Neural cell (in vitro differentiated cells): ENCODE measurements around the gene MAIP1.

ENCODE experiments used
- CTCF ChIP-seq: fragments of 450-650 bp; IDR thresholded peaks from 2 replicates; pipeline ENCODE4 v1.5.1; 2014; ENCODE audit warnings: antibody characterized with exemption, mild to moderate bottlenecking, moderate library complexity; ENCODE audit not compliant: poor library complexity, severe bottlenecking
- EZH2 ChIP-seq: fragments of 200-600, 300-800 bp; shearing (Covaris generic), sonication (generic); IDR thresholded peaks from 2 replicates; pipeline ENCODE4 v1.6.1; 2014; ENCODE audit warnings: antibody characterized with exemption, low read length, borderline replicate concordance, mild to moderate bottlenecking; ENCODE audit not compliant: insufficient read depth, poor library complexity, severe bottlenecking
- MXI1 ChIP-seq: fragments of 450-650 bp; conservative IDR thresholded peaks from 2 replicates; pipeline ENCODE4 v1.6.1; 2014; ENCODE audit warnings: antibody characterized with exemption, mild to moderate bottlenecking; ENCODE audit not compliant: poor library complexity, severe bottlenecking
- POLR2AphosphoS5 ChIP-seq: IDR thresholded peaks from 2 replicates; pipeline ENCODE4 v1.6.1; 2012
- TAF1 ChIP-seq: IDR thresholded peaks from 2 replicates; pipeline ENCODE4 v1.6.1; 2012; ENCODE audit warnings: low read depth

- TF ChIP-seq EZH2 = no peak
- no peak for TF ChIP-seq CTCF
- no peak for TF ChIP-seq TAF1
- no peak for TF ChIP-seq POLR2AphosphoS5
- no peak for TF ChIP-seq MXI1
These were observed 2.6 kb downstream of the MAIP1 start for GRCh38 chr2:199958014-199958413.
